ENCODE data around the gene PPP1R26. TPM values are rescaled to one million over a fixed set of nuclear protein-coding genes. Genes with fewer than 3 reads are reported as not detected.

Gene PPP1R26
- total and polyA plus RNA-seq, 9 of the 15 experiments (the other 6 are each of a cell fraction or from before 2014, with no cell fraction given): 0.77 to 26.8 (median 9.3) TPM

- TF ChIP-seq BDP1 (IDR thresholded peaks at IDR 0.05; ENCODE audit: insufficient read depth, insufficient read length): no peak
- TF ChIP-seq STAT5B (CRISPR knock-in tag; IDR thresholded peaks at IDR 0.05): no peak
- TF ChIP-seq SFPQ (IDR thresholded peaks at IDR 0.05; ENCODE audit: low read depth, low read length): no peak
- TF ChIP-seq PKNOX1 (IDR thresholded peaks at IDR 0.05): no peak
- no peak for TF ChIP-seq REST (IDR thresholded peaks at IDR 0.05; ENCODE audit: borderline replicate concordance)
- TF ChIP-seq REST (CRISPR knock-in tag; IDR thresholded peaks at IDR 0.05; ENCODE audit: low read depth): no peak
- no peak for TF ChIP-seq ZNF124 (CRISPR knock-in tag; IDR thresholded peaks at IDR 0.05)
- TF ChIP-seq ZNF507 (tag; conservative IDR thresholded peaks at IDR 0.05): no peak
Observed at GRCh38 chr9:135492886-135493669, 13.5 kb downstream of the PPP1R26 start (continued).

Data from K562 (cell line).